GM12865 (cell line): ENCODE measurements around the gene GTF2H4.

Experiments used
- DNase-seq: peaks from one replicate; pipeline ENCODE4 v3.0.0; 2010; ENCODE audit warnings: low read depth
- H3K4me3 ChIP-seq: 2 replicates; pipeline ENCODE4 v1.5.1; 2011; ENCODE audit warnings: mild to moderate bottlenecking, low read depth, low read length, control low read depth
- TF ChIP-seq, protein P1 (sequence below): IDR thresholded peaks from 2 replicates; pipeline ENCODE4 v1.5.1; 2011; ENCODE audit warnings: low read length, control low read depth, low read depth, inconsistent platforms; ENCODE audit not compliant: insufficient read depth; ENCODE audit errors: missing control alignments

Gene GTF2H4

GRCh38 chr6:30947231-30947630 lies 39.2 kb downstream of the GTF2H4 start:
- TF ChIP-seq, protein P1, sequence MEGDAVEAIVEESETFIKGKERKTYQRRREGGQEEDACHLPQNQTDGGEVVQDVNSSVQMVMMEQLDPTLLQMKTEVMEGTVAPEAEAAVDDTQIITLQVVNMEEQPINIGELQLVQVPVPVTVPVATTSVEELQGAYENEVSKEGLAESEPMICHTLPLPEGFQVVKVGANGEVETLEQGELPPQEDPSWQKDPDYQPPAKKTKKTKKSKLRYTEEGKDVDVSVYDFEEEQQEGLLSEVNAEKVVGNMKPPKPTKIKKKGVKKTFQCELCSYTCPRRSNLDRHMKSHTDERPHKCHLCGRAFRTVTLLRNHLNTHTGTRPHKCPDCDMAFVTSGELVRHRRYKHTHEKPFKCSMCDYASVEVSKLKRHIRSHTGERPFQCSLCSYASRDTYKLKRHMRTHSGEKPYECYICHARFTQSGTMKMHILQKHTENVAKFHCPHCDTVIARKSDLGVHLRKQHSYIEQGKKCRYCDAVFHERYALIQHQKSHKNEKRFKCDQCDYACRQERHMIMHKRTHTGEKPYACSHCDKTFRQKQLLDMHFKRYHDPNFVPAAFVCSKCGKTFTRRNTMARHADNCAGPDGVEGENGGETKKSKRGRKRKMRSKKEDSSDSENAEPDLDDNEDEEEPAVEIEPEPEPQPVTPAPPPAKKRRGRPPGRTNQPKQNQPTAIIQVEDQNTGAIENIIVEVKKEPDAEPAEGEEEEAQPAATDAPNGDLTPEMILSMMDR: no peak
- DNase-seq: no peak
- H3K4me3 ChIP-seq: no peak overlapping the region

- TF ChIP-seq, protein P1: no peak
- DNase-seq: no peak
- H3K4me3 ChIP-seq: no peak overlapping the region
These were observed 40.8 kb downstream of the GTF2H4 start for GRCh38 chr6:30948811-30949210.

- peak; percentile 73 for DNase-seq
- no peak overlapping the region for H3K4me3 ChIP-seq
- TF ChIP-seq, protein P1: no peak
These were observed 44.0 kb downstream of the GTF2H4 start for GRCh38 chr6:30951907-30952469.

GRCh38 chr6:30954631-30955366 lies 46.8 kb downstream of the GTF2H4 start:
- no peak for DNase-seq
- TF ChIP-seq, protein P1: no peak
- peak overlapping the region; percentile 64 for H3K4me3 ChIP-seq

DNA sequence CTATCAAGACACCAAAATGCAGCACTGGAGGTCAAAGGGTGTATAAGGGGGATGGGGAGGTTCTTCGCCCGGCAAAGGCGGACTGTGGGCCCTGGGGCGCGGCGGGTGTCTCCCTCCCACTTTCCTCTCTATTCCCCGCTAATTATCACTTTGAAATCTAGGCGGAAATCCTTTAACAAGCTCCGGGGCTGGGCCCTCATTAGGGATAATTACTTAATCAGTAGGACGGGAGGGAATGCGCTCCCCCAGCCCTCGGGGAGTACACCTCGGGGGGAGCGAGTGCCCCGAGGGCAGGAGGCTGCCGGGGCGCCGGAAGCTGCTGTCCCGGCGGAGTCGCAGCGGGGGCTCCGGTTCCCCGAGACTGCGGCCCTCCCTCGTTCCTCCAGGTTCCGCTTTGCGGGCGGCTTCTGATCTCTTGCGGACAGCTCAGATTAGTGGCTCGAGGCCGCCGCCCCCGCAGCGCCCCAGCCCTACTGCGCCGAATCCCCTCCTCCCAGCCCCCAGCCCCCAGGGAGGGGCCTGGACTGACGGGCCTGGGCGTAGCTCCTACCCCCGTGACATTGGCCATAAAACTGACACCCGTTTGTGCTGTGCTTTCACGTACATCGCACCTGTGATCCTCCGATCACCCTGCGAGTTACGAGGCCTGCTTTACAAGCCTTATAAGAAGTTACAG lies 47.5 kb downstream of the GTF2H4 start:
- peak overlapping the region; percentile 64 for H3K4me3 ChIP-seq
- TF ChIP-seq, protein P1: no peak
- peak; percentile 83 for DNase-seq

DNA sequence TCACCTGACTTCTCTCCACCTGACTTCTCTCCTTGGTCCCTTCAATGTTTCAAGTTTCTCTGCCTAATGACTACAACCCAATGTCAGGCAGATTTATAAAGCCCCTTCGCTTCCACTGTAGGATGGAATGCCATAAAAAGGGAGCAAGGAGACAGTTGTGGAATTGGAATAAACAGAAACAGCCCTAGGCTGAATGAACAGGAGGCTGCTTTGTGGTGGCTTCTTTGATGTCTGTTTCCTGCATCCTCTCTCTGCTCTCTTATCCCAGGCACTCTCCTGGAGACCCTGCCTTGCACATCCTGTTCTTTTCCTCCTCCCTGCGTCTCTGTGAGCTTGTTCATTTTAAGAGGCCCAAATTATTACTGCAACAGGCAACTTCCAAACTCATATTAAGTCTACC lies 49.7 kb downstream of the GTF2H4 start:
- no peak for DNase-seq
- TF ChIP-seq, protein P1: no peak
- no peak overlapping the region for H3K4me3 ChIP-seq
